Stimulated activated CD4-positive, alpha-beta T cell treated with anti-CD3 and anti-CD28 coated beads, Interleukin-4, amount 100 ng/mL, for 1 hour (primary cell): ENCODE measurements around the gene TECPR1.

Experiments used
- DNase-seq: peaks from one replicate; pipeline ENCODE4 v3.0.0-alpha.2; 2020

TECPR1 gene

DNA sequence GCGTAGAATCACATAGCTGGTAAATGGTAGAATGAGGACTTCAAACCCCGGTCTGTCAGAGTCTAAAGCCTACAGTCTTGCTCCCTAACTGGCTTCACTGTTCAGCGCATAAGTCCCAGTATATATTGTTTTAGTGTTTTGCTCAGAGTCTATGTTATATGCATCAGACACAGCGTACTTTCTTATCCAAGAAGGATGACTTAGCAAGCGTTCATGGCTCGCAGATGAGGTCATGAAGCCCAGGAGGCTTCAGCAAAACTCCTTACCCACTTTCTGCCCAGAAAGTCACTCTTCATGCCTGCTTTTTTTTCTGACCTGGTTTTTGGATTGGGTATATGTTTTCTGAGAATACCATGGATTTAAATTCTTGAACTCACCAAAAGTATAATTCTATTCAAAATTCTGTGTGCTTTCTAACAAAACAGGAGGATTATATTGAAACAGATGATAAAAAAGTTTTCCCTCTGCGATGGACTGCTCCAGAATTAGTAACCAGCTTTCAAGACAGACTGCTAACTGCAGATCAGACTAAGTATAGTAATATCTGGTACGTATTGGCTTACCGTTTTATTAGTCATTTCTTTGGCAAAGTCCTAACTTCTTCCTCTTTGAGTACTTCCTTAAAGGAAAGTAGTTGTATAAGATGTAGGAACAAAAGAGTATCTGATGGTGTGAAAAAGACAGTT lies 65.4 kb downstream of the TECPR1 start:
- DNase-seq = no peak

DNA sequence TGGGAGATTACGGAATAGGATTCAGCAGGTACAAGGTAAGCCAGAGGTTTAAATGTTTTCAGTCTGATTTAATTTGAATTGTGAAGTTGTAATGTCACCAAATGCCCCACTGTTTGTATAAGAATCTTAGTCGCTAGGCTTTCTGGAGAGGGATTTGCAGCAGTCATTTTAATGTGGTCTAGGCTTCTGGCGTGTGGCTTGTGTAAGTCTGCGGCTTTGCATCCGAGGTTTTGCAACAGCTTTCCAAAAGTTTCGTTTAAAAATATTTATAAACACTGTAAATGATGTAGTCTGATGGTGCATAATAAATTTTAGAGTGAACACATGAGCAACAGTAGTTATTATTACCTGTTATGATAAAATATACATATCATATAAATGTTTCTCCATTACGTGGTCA lies 66.9 kb downstream of the TECPR1 start:
- no peak for DNase-seq

DNA sequence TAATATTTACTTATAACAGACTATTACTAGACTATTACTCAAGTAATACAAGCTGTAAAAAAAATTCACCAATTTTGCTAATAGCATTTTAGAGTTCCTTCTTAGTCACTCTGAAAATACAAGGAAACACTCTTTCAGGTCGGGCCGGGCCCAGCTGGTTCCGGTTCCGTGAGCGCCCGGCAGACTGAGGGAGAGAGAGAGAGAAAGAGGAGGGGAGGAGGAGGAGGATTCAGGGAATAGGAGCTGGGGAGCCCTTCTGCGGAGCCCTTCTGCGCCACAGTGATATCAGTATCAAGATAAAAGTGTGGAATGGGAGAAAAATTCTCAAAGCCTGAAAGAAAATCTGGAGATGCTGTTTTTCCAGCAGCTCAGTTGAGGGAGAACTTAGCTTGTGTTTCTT lies 71.3 kb downstream of the TECPR1 start:
- DNase-seq = no peak

DNA sequence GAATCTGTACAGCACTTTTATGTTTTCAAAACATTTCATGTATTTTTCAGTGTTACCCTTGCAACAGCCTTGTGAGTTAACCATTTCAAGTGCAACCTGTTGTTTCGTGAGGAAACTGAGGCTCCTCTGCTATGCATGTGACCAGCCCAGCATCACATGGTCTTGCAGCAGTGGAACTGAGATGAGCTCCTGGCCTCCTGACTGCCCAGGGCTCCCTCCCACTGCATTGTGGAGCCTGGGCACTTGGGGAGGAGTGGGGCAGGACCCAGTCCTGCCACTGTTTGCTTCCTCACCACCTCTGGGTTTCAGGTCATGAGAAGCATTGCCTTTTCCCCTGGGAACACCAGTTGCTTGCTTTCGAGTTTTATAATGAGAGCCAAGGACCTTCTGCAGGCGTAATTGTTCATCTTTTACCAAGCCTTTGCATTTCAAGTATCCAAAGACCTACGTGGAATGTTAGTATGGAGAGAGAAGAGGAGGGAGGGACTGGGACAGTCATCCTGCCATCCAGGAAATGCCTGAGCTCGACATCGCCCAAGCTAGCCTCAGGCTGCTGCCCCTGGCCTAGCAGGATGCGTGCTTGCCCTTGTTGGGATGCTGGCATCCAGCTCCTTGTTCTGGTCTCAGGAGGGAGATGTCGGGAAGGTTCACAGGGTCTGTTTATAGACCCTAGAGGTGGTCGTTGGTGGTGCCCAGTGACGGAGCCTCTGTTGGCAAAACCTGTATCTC lies 73.1 kb downstream of the TECPR1 start:
- DNase-seq = no peak

DNA sequence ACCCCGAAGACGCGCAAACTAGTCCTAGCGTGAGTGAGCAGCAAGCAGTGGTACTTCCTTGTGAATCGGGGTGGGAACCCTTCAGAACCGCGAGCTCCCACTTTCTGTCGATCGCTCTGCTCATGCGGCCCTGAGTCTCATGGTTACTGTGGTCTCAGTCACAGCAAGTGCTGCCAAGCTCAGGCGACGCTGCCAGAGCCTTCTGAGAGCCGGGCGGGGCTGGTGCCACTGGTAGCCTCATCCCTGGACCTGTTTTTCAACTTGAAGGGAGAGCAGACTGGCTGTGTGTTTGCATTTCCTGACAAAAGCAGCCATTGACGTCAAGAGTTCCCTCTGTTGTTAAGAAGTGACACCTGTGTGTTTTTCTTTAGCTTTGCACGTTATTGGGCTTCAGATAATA lies 73.7 kb downstream of the TECPR1 start:
- DNase-seq = no peak

DNA sequence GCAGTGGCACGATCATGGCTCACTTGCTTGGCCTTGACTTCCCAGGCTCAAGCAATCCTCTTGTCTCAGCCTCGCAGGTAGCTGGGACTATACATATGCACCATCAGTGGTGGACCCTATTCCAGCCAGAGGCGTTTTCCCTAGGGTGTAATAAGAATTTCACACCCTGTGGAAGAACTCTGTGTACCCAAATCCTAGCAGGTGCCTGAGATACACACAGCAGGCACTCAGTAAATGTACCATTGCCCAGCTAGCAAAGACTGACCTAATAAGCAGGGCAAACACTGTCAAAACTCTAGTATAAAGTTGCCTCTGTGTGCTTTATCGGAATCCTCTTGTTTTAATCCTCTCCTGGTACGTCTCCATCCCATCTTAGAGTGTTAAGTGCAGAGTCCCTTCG lies 74.5 kb downstream of the TECPR1 start:
- DNase-seq = no peak

DNA sequence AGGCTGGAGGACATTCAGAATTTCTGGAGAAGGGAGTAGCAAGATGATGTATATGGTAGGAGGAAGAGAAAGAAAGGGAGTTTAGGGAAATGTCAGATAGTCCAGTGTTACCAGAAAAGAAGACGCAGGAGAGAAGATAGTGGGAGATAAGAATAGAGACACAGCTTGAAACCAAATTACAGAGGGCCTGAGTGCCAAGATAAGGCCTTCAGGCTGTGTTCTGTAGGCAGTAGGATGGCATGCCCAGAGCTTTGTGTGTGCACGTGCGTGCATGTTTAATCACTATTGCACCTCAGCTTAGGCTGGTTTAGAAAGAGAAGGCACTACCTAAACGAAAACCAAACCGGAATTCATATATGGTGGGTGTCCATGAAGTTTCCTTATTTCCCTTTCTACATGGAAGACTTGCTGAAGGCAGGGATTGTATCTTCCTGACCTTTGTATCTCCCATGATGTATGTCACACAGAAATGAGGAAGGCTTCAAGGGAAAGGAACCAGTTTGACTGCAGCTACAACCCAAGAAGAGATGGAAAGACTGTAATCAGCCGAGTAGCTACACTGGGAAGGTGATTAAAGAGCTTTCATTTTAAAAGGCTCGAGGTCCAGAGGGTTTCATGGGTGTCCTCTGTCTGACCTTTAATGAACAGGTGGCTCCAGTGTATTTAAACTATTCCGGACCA lies 76.6 kb downstream of the TECPR1 start:
- DNase-seq = no peak

DNA sequence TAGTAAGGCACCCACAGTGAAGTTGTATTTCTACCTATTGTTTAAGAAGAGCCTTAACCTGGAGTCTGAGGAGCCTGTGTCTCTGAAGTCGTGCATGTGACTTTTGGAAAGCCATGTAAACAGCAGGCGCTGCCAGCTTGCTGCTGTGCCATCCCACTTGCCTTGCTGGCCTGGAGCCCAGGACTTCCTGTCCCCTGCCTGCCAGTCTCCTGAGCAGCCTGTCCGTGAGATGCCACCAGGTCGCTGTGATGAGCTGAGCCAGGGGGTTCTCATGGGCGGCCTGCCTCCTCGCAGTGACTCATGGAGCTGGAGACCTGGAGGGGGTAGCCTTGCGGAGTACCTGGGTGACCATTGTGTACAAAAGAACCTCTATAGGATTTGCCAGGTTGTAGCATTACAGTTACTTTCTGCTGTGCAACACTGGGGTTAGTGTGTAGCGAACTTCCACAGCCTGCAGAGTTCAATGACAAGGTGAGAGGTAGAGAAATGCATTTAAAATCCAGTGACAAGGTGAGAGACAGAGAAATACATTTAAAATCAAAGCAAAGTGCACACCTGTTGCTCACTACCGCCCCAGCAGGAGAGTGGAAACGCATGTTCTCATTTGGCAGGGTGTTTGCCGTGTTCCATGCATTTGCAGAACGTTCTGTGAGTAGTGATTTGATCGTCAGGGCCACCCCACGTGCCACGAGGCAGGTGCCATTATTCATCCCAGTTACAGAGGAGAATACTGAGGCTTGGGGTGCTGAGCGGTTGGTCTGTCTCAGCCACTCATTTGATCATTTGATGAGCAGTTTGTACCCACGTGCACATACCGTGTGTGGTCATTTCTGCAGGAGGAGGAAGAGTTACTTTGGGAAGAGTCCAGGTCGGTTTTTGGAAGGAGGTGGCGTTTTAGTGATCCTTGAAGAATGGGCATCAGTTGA lies 77.4 kb downstream of the TECPR1 start:
- DNase-seq = no peak

DNA sequence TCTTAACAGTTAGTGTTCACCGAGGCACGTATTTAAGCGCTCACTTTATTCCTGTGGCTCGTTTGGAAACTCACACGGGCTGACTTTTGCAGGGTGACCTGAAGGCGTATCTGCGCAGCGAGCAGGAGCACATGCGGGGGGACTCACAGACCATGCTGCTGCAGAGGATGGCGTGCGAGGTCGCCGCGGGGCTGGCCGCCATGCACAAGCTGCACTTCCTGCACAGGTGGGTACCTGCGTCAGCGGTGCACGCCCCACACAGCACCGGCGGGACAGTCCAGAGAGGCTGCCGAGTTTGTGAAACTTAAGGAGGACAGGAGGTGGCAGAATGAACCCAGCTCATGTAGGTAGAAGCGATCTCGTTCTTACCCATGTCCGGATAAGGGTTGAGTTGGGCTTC lies 80.6 kb downstream of the TECPR1 start:
- DNase-seq = no peak

DNA sequence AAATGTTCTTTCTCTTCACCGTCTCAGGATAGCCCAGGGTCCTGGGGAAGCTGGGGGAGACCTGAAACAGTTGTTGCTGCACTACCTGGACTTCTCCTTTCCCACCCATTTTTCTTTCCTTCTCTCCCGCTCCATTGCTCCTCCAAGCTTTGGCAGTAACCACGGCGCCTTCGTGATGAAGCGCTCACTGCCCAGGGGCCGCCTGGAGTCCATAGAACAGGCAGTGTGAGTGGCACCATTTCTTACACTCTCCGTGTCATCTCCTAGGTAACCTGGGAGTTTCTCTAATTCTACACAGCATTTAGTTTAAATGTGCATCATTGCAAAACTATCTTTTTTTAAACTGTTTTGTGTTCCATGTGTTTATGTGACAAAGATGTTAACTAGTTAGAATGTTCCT lies 81.1 kb downstream of the TECPR1 start:
- no peak for DNase-seq

DNA sequence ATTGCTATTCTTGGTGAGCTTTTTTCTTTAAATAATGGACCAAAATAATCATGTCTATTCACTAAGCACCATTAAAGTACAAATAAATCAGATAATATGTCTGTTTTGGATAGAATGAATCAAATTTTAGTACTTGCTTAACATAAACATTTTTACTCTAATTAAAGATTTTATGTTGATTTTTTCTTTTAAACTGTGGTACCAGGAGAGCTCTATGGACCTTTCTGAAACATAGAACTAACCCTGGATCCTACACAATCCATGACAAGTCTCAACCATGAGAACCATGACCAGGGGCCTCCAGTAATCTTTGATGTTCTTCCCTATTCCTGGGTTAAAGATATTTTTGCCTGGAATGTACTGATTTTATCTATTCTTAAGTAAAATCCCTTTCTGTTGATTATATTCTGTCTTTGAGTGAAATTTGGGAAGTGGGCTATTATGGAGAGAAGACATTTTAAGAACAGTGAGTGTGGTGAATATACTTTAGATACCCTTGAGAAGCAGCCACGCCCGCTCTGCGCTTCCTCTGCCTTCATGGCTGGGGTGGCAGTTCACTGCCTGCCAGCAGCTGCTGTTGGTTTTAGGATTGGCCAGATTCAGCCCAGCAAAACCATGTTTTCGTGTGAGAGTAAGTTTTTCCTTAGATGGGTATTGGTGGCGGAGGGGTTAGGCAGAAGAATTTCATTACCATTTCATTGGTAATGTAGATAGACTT lies 83.0 kb downstream of the TECPR1 start:
- no peak for DNase-seq

DNA sequence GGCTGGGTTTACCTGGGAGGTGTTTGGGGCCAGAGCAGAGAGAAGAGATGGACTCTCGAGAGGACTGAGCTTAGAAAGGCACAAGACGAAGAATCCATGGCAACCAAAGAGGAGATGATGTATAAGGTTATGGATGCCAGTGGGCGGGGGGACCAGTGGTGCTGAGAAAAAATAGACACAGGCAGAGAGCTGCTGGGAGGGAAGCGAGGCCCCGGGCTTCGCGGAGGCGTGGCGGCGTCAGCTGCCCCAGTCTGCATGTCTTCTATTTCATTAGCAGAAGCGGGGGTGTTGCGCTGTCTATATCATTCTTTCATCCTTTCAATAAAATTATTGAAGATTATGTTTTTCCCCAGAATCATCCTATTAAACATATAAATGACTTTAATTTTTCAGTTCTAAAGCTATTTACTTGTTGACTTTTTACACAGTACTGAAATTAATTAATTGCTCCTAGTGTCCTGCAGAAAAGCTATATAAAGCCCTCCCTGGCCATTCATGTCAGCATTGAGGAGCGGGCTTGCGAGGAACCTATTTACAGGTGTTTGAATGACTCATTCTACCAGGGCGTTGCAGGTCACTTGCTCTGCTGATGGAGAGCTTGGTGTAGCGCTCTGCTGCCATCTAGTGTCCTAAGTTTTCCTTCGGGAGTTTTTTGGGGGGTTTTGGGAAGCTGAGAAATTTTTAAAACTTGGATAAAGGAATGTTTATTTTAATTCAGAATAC lies 83.7 kb downstream of the TECPR1 start:
- peak; percentile 51 for DNase-seq

DNA sequence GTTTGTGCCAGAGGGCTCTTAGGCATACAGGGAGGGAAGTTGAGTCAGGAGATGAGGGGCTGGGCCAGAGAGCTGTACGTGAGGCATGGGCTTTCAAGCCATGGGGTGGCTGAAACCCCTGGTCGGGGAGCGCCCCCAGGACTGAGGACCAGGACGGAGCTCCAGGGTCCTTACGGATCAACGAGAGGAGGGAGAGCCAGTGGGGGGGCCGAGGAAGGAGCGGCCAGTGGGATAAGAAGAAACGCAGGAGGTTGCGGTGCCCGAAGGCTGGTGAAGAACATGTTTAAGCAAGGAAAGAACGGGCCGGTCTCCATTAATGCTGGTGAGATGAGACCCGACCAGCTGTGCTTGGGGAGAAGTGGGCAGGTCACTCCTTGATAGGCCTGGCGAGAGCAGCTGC lies 84.4 kb downstream of the TECPR1 start:
- no peak for DNase-seq

DNA sequence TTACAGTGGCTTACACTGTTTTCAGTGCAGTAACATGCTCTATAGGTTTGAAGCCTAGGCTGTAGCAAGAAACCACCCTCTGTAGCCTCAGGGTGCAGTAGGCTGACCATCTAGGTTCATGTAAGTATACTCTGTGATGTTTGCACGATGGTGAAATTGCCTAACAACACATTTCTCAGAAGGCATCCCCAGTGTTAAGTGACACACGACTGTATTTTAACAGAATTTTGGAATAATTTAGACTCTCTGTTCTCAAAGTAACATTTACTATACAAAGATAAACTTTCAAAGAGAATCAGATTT lies 85.4 kb downstream of the TECPR1 start:
- DNase-seq = no peak

DNA sequence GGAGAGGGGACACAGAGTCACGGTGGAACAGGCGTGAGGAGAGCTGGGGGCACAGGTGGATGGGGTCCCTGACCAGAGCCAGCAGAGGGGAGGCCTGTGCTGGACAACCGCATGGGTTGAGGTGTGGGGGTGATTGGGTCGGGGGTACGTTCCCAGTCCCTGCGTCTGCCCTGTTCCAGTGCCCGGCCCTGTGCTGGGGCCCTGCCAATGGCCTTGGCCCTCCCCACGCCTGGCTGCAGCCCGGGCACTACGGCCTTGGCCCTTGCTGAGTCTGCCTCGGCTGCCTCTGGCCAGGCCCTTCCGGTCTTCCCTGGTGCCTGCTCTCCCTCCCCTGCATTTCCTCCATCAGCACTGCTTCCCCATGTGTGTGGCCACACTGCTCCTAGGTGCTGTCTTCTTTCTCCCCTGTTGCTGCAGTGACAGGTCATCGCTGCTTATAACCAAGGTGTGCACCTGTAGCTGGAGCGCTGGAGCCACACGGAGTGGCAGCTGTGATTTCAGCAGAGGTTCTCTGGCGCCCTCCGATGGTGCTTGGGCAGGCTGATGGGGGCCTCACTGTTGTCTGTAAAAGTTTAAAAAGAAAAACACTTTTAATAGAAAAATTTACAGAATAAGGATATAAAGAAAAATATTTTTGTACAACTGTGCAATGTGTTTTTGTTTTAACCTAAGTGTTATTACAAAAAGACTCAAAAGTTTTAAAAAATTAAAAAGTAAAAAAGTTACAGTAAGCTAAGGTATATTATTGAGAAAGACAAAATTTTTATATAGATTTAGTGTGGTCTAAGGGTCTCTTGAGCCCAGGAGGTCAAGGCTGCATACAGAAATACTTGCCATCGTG lies 86.0 kb downstream of the TECPR1 start:
- peak; percentile 57 for DNase-seq
